ENCODE measurements around the gene PTPRN2. TPM values are rescaled to one million over a fixed set of nuclear protein-coding genes. Genes with fewer than 3 reads are reported as not detected.

The PTPRN2 gene
- total and polyA plus RNA-seq, 2 donors from 2014 or later: 4.8 to 6.2 TPM

DNA sequence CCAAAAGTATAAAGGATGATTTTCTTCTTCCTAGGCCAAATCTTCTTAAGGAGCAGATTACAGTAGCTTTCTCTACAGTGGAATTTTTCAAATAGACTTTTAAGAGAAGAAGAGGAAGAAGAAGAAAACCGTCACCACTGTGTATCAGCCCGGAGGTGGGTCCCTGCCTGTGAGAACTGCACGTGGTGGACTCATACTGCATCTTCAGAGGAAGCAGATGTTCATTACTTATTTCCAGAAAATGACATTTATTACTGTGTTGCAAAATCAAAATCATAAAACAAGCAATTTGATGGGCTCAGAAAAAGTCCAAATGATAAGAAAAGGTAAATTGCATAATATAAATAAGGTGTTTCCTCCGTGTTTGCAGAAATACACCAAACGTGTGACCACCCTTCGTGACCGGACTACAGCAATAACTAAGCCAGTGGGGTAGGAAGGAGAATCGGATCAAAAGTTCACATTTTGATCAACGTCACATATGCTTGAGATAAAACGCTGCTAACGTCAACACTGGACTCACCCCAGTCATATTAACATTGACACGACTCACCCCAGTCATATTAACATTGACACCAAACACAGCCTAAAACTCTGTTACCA is 179.2 kb downstream of the PTPRN2 start:
- DNase-seq (no peak), FAIRE-seq (no peak)
- Histone ChIP-seq H3K36me3 (ENCODE audit: control insufficient read depth in 2 of 3, insufficient read depth in 3 of 3, low read length in 3 of 3) (no peaks in the 10 kb centered on the region), H3K27ac (ENCODE audit: low read depth in 2 of 2, low read length in 2 of 2) (no peak overlapping the region), H3K27me3 (ENCODE audit: control insufficient read depth, insufficient read depth, low read length) (no peaks in the 10 kb centered on the region), H3K9me3 (ENCODE audit: control insufficient read depth in 2 of 3, insufficient read depth in 1 of 3, low read length in 3 of 3) (no peaks in the 10 kb centered on the region), H3K4me3 (ENCODE audit: low read length in 3 of 3) (no peak overlapping the region), H3K4me1 (ENCODE audit: control insufficient read depth in 2 of 3, insufficient read depth in 2 of 3, low read depth in 1 of 3, low read length in 3 of 3) (no peaks in the 10 kb centered on the region), H3K9ac (ENCODE audit: low read length in 3 of 3) (no peak overlapping the region)
- TF ChIP-seq, protein P1, sequence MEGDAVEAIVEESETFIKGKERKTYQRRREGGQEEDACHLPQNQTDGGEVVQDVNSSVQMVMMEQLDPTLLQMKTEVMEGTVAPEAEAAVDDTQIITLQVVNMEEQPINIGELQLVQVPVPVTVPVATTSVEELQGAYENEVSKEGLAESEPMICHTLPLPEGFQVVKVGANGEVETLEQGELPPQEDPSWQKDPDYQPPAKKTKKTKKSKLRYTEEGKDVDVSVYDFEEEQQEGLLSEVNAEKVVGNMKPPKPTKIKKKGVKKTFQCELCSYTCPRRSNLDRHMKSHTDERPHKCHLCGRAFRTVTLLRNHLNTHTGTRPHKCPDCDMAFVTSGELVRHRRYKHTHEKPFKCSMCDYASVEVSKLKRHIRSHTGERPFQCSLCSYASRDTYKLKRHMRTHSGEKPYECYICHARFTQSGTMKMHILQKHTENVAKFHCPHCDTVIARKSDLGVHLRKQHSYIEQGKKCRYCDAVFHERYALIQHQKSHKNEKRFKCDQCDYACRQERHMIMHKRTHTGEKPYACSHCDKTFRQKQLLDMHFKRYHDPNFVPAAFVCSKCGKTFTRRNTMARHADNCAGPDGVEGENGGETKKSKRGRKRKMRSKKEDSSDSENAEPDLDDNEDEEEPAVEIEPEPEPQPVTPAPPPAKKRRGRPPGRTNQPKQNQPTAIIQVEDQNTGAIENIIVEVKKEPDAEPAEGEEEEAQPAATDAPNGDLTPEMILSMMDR (IDR thresholded peaks at IDR 0.05; ENCODE audit: borderline replicate concordance, extremely low read depth, insufficient read depth): no peak
- intact Hi-C loops (cut with DNase I): no loop called here

DNA sequence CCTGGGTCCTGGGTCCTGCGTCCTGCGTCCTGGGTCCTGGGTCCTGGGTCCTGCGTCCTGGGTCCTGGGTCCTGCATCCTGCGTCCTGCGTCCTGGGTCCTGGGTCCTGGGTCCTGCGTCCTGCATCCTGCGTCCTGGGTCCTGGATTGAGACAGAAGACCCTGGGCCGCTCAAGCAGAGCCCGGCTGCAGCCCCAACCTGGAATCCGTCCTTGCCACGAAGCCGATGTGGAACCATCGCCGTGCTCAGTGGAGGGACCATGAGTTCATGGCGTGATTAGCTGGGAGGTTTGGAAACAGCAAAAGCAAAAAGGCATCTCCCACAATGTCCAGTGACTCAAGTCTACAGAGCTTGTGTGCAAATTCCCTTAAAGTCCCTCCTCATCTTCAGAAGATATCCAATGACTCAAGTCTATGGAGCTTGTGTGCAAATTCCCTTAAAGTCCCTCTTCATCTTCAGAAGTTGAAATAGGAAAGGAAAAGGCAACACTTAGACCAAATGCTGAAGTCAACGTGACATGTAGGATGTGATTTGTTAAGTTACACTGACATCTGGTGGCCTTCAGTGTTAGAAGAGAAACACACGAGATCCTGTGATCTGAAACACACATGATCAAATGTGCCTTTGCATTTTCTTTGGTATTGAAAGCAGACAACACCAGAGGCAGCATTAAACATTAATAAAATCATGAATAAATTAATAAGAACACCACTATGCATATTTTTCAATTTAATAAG is 179.9 kb downstream of the PTPRN2 start:
- no peaks in the 10 kb centered on the region for H3K36me3 ChIP-seq (ENCODE audit: control insufficient read depth in 2 of 3, insufficient read depth in 3 of 3, low read length in 3 of 3)
- DNase-seq: peak in 2 of 5 donors; percentile 73 to 89
- TF ChIP-seq, protein P1 (IDR thresholded peaks at IDR 0.05; ENCODE audit: borderline replicate concordance, extremely low read depth, insufficient read depth): peak; percentile 14
- FAIRE-seq: no peak
- no peaks in the 10 kb centered on the region for H3K27me3 ChIP-seq (ENCODE audit: control insufficient read depth, insufficient read depth, low read length)
- intact Hi-C loops (cut with DNase I): no loop called here
- no peak overlapping the region for H3K27ac ChIP-seq (ENCODE audit: low read depth in 2 of 2, low read length in 2 of 2)
- H3K9ac ChIP-seq (ENCODE audit: low read length in 3 of 3): no peak overlapping the region
- H3K4me3 ChIP-seq (ENCODE audit: low read length in 3 of 3): no peak overlapping the region
- no peaks in the 10 kb centered on the region for H3K4me1 ChIP-seq (ENCODE audit: control insufficient read depth in 2 of 3, insufficient read depth in 2 of 3, low read depth in 1 of 3, low read length in 3 of 3)
- no peaks in the 10 kb centered on the region for H3K9me3 ChIP-seq (ENCODE audit: control insufficient read depth in 2 of 3, insufficient read depth in 1 of 3, low read length in 3 of 3)

DNA sequence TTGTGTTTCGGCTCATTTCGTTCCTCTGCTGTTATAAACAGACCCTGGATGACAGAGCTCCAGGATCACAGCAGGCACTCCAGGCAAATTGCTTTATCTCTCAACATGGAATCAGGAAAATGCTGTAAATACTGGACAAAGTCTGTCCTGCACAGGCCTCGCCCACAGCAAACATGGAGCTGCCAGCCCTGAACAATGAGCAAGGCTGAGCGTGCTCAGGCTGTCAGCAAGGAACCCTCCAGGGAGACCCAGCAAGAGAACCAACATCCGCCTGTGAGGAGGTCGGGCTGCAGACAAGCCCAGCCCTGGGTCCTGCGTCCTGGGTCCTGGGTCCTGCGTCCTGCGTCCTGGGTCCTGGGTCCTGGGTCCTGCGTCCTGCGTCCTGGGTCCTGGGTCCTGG is 180.8 kb downstream of the PTPRN2 start:
- FAIRE-seq: no peak
- Histone ChIP-seq H3K4me1 (ENCODE audit: control insufficient read depth in 2 of 3, insufficient read depth in 2 of 3, low read depth in 1 of 3, low read length in 3 of 3) (no peaks in the 10 kb centered on the region), H3K27me3 (ENCODE audit: control insufficient read depth, insufficient read depth, low read length) (no peaks in the 10 kb centered on the region), H3K36me3 (ENCODE audit: control insufficient read depth in 2 of 3, insufficient read depth in 3 of 3, low read length in 3 of 3) (no peaks in the 10 kb centered on the region), H3K4me3 (ENCODE audit: low read length in 3 of 3) (no peak overlapping the region), H3K9me3 (ENCODE audit: control insufficient read depth in 2 of 3, insufficient read depth in 1 of 3, low read length in 3 of 3) (no peaks in the 10 kb centered on the region), H3K9ac (ENCODE audit: low read length in 3 of 3) (no peak overlapping the region), H3K27ac (ENCODE audit: low read depth in 2 of 2, low read length in 2 of 2) (no peak overlapping the region)
- intact Hi-C loops (cut with DNase I): no loop called here
- TF ChIP-seq, protein P1 (IDR thresholded peaks at IDR 0.05; ENCODE audit: borderline replicate concordance, extremely low read depth, insufficient read depth): no peak
- DNase-seq: no peak

Measured in kidney (tissue), 14 donors.